GM12801 (cell line): ENCODE results near the gene CIRBP.

Experiments
- TF ChIP-seq, protein P1 (sequence below): IDR thresholded peaks from one replicate; pipeline ENCODE4 v1.5.1; 2011; ENCODE audit warnings: control low read depth; ENCODE audit not compliant: insufficient read length; ENCODE audit errors: extremely low read depth

The CIRBP gene

GRCh38 chr19:1269065-1269477 is at the start of gene CIRBP:
TSS of gene CIRBP (plus strand) at chr19:1269332. CDS start at chr19:1270934, 1,602 bp downstream.
- TF ChIP-seq, protein P1, sequence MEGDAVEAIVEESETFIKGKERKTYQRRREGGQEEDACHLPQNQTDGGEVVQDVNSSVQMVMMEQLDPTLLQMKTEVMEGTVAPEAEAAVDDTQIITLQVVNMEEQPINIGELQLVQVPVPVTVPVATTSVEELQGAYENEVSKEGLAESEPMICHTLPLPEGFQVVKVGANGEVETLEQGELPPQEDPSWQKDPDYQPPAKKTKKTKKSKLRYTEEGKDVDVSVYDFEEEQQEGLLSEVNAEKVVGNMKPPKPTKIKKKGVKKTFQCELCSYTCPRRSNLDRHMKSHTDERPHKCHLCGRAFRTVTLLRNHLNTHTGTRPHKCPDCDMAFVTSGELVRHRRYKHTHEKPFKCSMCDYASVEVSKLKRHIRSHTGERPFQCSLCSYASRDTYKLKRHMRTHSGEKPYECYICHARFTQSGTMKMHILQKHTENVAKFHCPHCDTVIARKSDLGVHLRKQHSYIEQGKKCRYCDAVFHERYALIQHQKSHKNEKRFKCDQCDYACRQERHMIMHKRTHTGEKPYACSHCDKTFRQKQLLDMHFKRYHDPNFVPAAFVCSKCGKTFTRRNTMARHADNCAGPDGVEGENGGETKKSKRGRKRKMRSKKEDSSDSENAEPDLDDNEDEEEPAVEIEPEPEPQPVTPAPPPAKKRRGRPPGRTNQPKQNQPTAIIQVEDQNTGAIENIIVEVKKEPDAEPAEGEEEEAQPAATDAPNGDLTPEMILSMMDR = no peak

GRCh38 chr19:1219786-1220476 is 49.2 kb upstream of the CIRBP start:
- TF ChIP-seq, protein P1 = no peak

GRCh38 chr19:1220477-1220930 is 48.6 kb upstream of the CIRBP start:
- TF ChIP-seq, protein P1 = no peak

GRCh38 chr19:1220976-1221903 is 47.9 kb upstream of the CIRBP start:
- TF ChIP-seq, protein P1 = no peak

- TF ChIP-seq, protein P1 = no peak
Measured at GRCh38 chr19:1221904-1222255, 47.3 kb upstream of the CIRBP start.

DNA sequence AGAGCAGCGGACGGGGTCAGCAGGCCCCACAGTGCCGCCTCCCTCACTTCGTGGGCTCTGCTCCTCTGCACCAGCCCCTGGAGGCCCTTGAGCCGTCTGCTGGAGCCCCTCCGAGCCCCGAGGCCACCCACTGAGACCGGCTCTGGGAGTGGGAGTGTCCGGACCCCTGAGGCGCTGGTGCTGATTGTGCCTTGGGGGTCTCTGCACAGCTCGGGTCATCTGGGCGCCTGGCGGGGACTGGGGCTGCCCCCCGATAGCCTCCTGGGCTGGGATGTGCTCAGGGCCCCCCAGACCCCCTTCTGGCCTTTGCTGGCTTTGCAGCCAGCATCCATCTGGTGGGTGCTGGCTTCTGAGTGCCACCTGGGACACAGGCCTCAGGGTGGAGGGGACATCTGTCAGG is 46.7 kb upstream of the CIRBP start:
- TF ChIP-seq, protein P1 = no peak
